GM12878 (cell line): ENCODE data around the gene ATP7B. TPM values are rescaled to one million over a fixed set of nuclear protein-coding genes. Genes with fewer than 3 reads are reported as not detected.
A peak's percentile ranks its signal among the peaks of the same experiment; 100 is the strongest.

Experiments used
- ATAC-seq: fragments of 200-7000 bp; cut with Tn5 transposase; 3 replicates; pipeline ENCODE4 v1.9.1; 2020; ENCODE audit warnings: mild to moderate bottlenecking, moderate library complexity
- BruUV-seq: library from RNA; stranded (reverse); fragments of 400-500 nt; replicated peaks from 2 replicates; lab custom pipeline; 2021; lab: Mats Ljungman, UMichigan
- CTCF ChIA-PET: fragments of 300-600 bp; sonication (Branson Sonifier 250); formaldehyde crosslinking; extraction: SDS; loops from one replicate; lab custom pipeline; 2021; ENCODE audit warnings: inconsistent platforms; lab: Yijun Ruan, JAX
- POLR2A ChIA-PET: fragments of 350-600 bp; formaldehyde crosslinking; extraction: SDS; loops from one replicate; lab custom pipeline; 2021; ENCODE audit warnings: inconsistent platforms; lab: Charles Lee
- RAD21 ChIA-PET: fragments of 300-600 bp; sonication (Branson Sonifier 250); formaldehyde crosslinking; loops from one replicate; lab custom pipeline; 2023; ENCODE audit warnings: antibody characterized with exemption; ENCODE audit not compliant: unreplicated experiment; lab: Charles Lee
- SMC1A ChIA-PET: fragments of 300-600 bp; sonication (Branson Sonifier 250); formaldehyde crosslinking; loops from one replicate; lab custom pipeline; 2023; ENCODE audit not compliant: unreplicated experiment, uncharacterized antibody; lab: Charles Lee
- DNase-seq: peaks from one replicate; pipeline ENCODE4 v3.0.0-alpha.2; 2011; ENCODE audit warnings: low read depth, low spot score
- FAIRE-seq: peaks from 3 replicates; lab custom pipeline; 2011; peaks lifted over from hg19 to GRCh38; lab: Jason Lieb, UNC
- H2AFZ ChIP-seq: 2 replicates; pipeline ENCODE4 v1.6.0; 2011; ENCODE audit warnings: low read depth, low read length, control low read depth; ENCODE audit not compliant: control insufficient read depth
- H3K27ac ChIP-seq: 2 replicates; pipeline ENCODE4 v1.5.1; 2011; ENCODE audit warnings: control low read depth; ENCODE audit not compliant: control insufficient read depth, insufficient read depth
- H3K27me3 ChIP-seq, 2 experiments: replicated peaks in 1 of 2; 2 replicates each; pipeline versions ENCODE4 v1.6.0 to v1.6.1; 2011; ENCODE audit warnings: low read length in 1 of 2; ENCODE audit not compliant: control insufficient read depth in 2 of 2, insufficient read depth in 2 of 2
- H3K36me3 ChIP-seq, 2 experiments: 2 replicates each; pipeline ENCODE4 v1.5.1; 2011; ENCODE audit warnings: low read length in 1 of 2; ENCODE audit not compliant: control insufficient read depth in 2 of 2, insufficient read depth in 2 of 2
- H3K4me1 ChIP-seq: 2 replicates; pipeline ENCODE4 v1.6.1; 2011; ENCODE audit warnings: mild to moderate bottlenecking, low read length, moderate library complexity, mixed read lengths; ENCODE audit not compliant: control insufficient read depth, insufficient read depth
- H3K4me2 ChIP-seq: 2 replicates; pipeline ENCODE4 v1.6.0; 2011; ENCODE audit warnings: control low read depth; ENCODE audit not compliant: control insufficient read depth, insufficient read depth
- H3K4me3 ChIP-seq: fragments of 200-600 bp; sonication (generic); 2 replicates; pipeline ENCODE4 v1.5.1; 2016
- H3K79me2 ChIP-seq: 2 replicates; pipeline ENCODE4 v1.6.0; 2011; ENCODE audit warnings: low read length; ENCODE audit not compliant: control insufficient read depth, insufficient read depth
- H3K9ac ChIP-seq: 2 replicates; pipeline ENCODE4 v1.8.0; 2011; ENCODE audit warnings: low read length, control low read depth, mixed read lengths; ENCODE audit not compliant: control insufficient read depth, insufficient read depth
- H3K9me3 ChIP-seq: replicated peaks from 3 replicates; pipeline ENCODE4 v1.5.1; 2011; ENCODE audit warnings: mild to moderate bottlenecking, low read length; ENCODE audit not compliant: control insufficient read depth, insufficient read depth
- H4K20me1 ChIP-seq: 2 replicates; pipeline ENCODE4 v1.6.0; 2011; ENCODE audit not compliant: control insufficient read depth, insufficient read depth
- BCL11A ChIP-seq: IDR thresholded peaks from 2 replicates; pipeline ENCODE4 v1.6.1; 2011; ENCODE audit warnings: low read depth, low read length
- MTA2 ChIP-seq: fragments of 450-650 bp; IDR thresholded peaks from 2 replicates; pipeline ENCODE4 v1.6.1; 2016; ENCODE audit warnings: low read depth, mild to moderate bottlenecking, moderate library complexity
- NFXL1 ChIP-seq: fragments of 450-650 bp; IDR thresholded peaks from 2 replicates; pipeline ENCODE4 v1.6.1; 2017; ENCODE audit warnings: antibody characterized with exemption, mild to moderate bottlenecking, borderline replicate concordance
- NFYB ChIP-seq: IDR thresholded peaks from 2 replicates; pipeline ENCODE4 v1.6.1; 2011; ENCODE audit warnings: low read depth, mild to moderate bottlenecking, low read length, improper control_type of control experiment, moderate library complexity; ENCODE audit not compliant: insufficient read depth
- SMC3 ChIP-seq: IDR thresholded peaks from 2 replicates; pipeline ENCODE4 v1.6.1; 2011; ENCODE audit warnings: low read length, improper control_type of control experiment, borderline replicate concordance
- SREBF2 ChIP-seq: IDR thresholded peaks from 2 replicates; pipeline ENCODE4 v1.6.1; 2012; ENCODE audit warnings: mild to moderate bottlenecking, low read length
- SUZ12 ChIP-seq: fragments of 200-600 bp; sonication (generic); IDR thresholded peaks from one replicate; pipeline ENCODE4 v1.6.1; 2018; ENCODE audit warnings: antibody characterized with exemption, mild to moderate bottlenecking; ENCODE audit not compliant: unreplicated experiment
- TARDBP ChIP-seq: IDR thresholded peaks from 2 replicates; pipeline ENCODE4 v1.6.1; 2016; ENCODE audit warnings: borderline replicate concordance
- TCF7 ChIP-seq: IDR thresholded peaks from 2 replicates; pipeline ENCODE4 v1.6.1; 2014; ENCODE audit warnings: antibody characterized with exemption, borderline replicate concordance
- ZBED1 ChIP-seq: IDR thresholded peaks from 2 replicates; pipeline ENCODE4 v1.6.1; 2016; ENCODE audit warnings: borderline replicate concordance
- WGBS: methylation state at CpG from one replicate; pipeline ENCODE4 v1.1.6; 2016; ENCODE audit warnings: low lambda C conversion rate; ENCODE audit not compliant: insufficient replicate concordance, insufficient coverage; ENCODE audit errors: missing lambda C conversion rate; 5-methylcytosine and 5-hydroxymethylcytosine counted together
- in situ Hi-C: fragments of 300-500 bp; cut with MboI; formaldehyde crosslinking; loops from 9 replicates; pipeline ENCODE4 v1.14.3; 2018; ENCODE audit warnings: mixed read lengths
- intact Hi-C: fragments of 100-400 bp; cut with micrococcal nuclease; formaldehyde crosslinking; loops from one replicate; pipeline ENCODE4 v1.14.2; 2022; ENCODE audit not compliant: unreplicated experiment
- polyA plus RNA-seq, 11 experiments: library from polyadenylated mRNA; depleted of rRNA in 4 of 11; unstranded in 6 of 11; stranded (reverse) in 5 of 11; fragments of >200 nt; fragmentation: Nextera tagmentation in 4 of 11; fragmentation: Illumina TruSeq in 1 of 11; extraction: Ambion mirVana in 4 of 11; extraction: Trizol in 1 of 11; gene quantifications; 1 replicate in 1 of 11; 2 replicates in 10 of 11; pipeline versions ENCODE4 v1.2.1 to v1.2.3, GENCODE V29; 2011 to 2016; ENCODE audit warnings: inconsistent platforms in 2 of 11, missing spikeins in 2 of 11, low read depth in 1 of 11
- total RNA-seq, 4 experiments: library from RNA; depleted of rRNA in 3 of 4; stranded (reverse); fragments of >200 nt in 3 of 4; fragmentation: Illumina TruSeq in 1 of 4; extraction: Trizol in 1 of 4; gene quantifications; 2 replicates each; pipeline versions ENCODE4 v1.2.1 to v1.2.3, GENCODE V29; 2013 to 2021

The ATP7B gene
- total and polyA plus RNA-seq, 10 of the 15 experiments (the other 5 are each of a cell fraction or from before 2014, with no cell fraction given): under 0.01 to 1.1 (median 0.06) TPM; not detected in 2

- TF ChIP-seq SUZ12 (no peak), NFXL1 (no peak), MTA2 (no peak), BCL11A (no peak), TCF7 (no peak), TARDBP (no peak), SREBF2 (no peak), SMC3 (peak; percentile 80)
- TF ChIP-seq, all 136 proteins: peak for 4
These were observed 115.1 kb downstream of the ATP7B start (continued) for GRCh38 chr13:51895906-51896888.

GRCh38 chr13:51894239-51894638 lies 117.0 kb downstream of the ATP7B start:
- intact Hi-C loops: loop anchor here (10.0 kb wide), 1 partner anchor 561 kb away; the partner anchor contains the start of genes CKAP2 and VPS36
- Histone ChIP-seq H4K20me1 (no peaks in the 10 kb centered on the region; the same call in 1 of the 2 replicates), H3K36me3 (no peaks in the 10 kb centered on the region), H3K27ac (no peak overlapping the region), H3K9me3 (no peaks in the 10 kb centered on the region; the same call in 2 of the 3 replicates), H3K4me3 (no peak overlapping the region), H3K9ac (no peak overlapping the region), H3K4me2 (no peak overlapping the region), H3K27me3 (peaks cover 1 to 7% of the 10 kb centered on the region in 2 experiments; a peak in 2 of 4 replicates), H2AFZ (no peak overlapping the region), H3K4me1 (no peaks in the 10 kb centered on the region), H3K79me2 (no peaks in the 10 kb centered on the region)
- POLR2A ChIA-PET: no interaction called here
- no peak for FAIRE-seq
- 38% methylated on average over 4 of the region's 4 CpGs for WGBS
- RAD21 ChIA-PET: interaction anchor here (2.3 kb wide), 1 partner anchor 233 kb away, joined by 17 read pairs; no protein-coding TSS in a partner anchor
- BruUV-seq: no TSS peak
- TF ChIP-seq NFYB (peak; percentile 74), ZBED1 (no peak)
- in situ Hi-C loops: no loop called here
- CTCF ChIA-PET: interaction anchor here (1.0 to 4.2 kb wide), 7 partner anchors 10 to 233 kb away, joined by 3 to 62 read pairs (median 4); partner anchors contain the start of gene NEK5
- SMC1A ChIA-PET: interaction anchor here (0.8 to 4.7 kb wide), 3 partner anchors 8 to 640 kb away, joined by 3 to 18 read pairs (median 3); no protein-coding TSS in a partner anchor
- peak; percentile 37; the same call in 1 of the 3 replicates for ATAC-seq
- no peak for DNase-seq
